ENCODE measurements around the gene LARP4. TPM values are rescaled to one million over a fixed set of nuclear protein-coding genes. Genes with fewer than 3 reads are reported as not detected.

LARP4 gene
- polyA plus RNA-seq, 1 donor from 2014 or later = 17.8 TPM

GRCh38 chr12:50523772-50524171 lies 123.1 kb downstream of the LARP4 start:
- TF ChIP-seq EZH2 (IDR thresholded peaks at IDR 0.05; ENCODE audit: borderline replicate concordance, insufficient read depth, low read length, poor library complexity, severe bottlenecking) = no peak
- TF ChIP-seq, protein P1, sequence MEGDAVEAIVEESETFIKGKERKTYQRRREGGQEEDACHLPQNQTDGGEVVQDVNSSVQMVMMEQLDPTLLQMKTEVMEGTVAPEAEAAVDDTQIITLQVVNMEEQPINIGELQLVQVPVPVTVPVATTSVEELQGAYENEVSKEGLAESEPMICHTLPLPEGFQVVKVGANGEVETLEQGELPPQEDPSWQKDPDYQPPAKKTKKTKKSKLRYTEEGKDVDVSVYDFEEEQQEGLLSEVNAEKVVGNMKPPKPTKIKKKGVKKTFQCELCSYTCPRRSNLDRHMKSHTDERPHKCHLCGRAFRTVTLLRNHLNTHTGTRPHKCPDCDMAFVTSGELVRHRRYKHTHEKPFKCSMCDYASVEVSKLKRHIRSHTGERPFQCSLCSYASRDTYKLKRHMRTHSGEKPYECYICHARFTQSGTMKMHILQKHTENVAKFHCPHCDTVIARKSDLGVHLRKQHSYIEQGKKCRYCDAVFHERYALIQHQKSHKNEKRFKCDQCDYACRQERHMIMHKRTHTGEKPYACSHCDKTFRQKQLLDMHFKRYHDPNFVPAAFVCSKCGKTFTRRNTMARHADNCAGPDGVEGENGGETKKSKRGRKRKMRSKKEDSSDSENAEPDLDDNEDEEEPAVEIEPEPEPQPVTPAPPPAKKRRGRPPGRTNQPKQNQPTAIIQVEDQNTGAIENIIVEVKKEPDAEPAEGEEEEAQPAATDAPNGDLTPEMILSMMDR (IDR thresholded peaks at IDR 0.05; ENCODE audit: poor library complexity, severe bottlenecking) = no peak
- TF ChIP-seq RAD21 (conservative IDR thresholded peaks at IDR 0.05) = no peak
- TF ChIP-seq, protein P2, sequence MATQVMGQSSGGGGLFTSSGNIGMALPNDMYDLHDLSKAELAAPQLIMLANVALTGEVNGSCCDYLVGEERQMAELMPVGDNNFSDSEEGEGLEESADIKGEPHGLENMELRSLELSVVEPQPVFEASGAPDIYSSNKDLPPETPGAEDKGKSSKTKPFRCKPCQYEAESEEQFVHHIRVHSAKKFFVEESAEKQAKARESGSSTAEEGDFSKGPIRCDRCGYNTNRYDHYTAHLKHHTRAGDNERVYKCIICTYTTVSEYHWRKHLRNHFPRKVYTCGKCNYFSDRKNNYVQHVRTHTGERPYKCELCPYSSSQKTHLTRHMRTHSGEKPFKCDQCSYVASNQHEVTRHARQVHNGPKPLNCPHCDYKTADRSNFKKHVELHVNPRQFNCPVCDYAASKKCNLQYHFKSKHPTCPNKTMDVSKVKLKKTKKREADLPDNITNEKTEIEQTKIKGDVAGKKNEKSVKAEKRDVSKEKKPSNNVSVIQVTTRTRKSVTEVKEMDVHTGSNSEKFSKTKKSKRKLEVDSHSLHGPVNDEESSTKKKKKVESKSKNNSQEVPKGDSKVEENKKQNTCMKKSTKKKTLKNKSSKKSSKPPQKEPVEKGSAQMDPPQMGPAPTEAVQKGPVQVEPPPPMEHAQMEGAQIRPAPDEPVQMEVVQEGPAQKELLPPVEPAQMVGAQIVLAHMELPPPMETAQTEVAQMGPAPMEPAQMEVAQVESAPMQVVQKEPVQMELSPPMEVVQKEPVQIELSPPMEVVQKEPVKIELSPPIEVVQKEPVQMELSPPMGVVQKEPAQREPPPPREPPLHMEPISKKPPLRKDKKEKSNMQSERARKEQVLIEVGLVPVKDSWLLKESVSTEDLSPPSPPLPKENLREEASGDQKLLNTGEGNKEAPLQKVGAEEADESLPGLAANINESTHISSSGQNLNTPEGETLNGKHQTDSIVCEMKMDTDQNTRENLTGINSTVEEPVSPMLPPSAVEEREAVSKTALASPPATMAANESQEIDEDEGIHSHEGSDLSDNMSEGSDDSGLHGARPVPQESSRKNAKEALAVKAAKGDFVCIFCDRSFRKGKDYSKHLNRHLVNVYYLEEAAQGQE (IDR thresholded peaks at IDR 0.05; ENCODE audit: borderline replicate concordance) = no peak
- no peak for TF ChIP-seq EP300 (conservative IDR thresholded peaks at IDR 0.05; ENCODE audit: poor library complexity, severe bottlenecking)
- no peak for TF ChIP-seq MXI1 (conservative IDR thresholded peaks at IDR 0.05; ENCODE audit: poor library complexity, severe bottlenecking)
- TF ChIP-seq SMC3 (conservative IDR thresholded peaks at IDR 0.05; ENCODE audit: poor library complexity) = no peak
- no peak for TF ChIP-seq POLR2AphosphoS5 (IDR thresholded peaks at IDR 0.05)
- TF ChIP-seq TAF1 (IDR thresholded peaks at IDR 0.05; ENCODE audit: low read depth) = no peak
- Histone ChIP-seq H3K36me3 (ENCODE audit: insufficient read depth, low read length) (no peaks in the 10 kb centered on the region), H4K20me1 (ENCODE audit: insufficient read depth) (no peaks in the 10 kb centered on the region), H3K9me2 (ENCODE audit: insufficient read depth, low read length) (no peaks in the 10 kb centered on the region), H3K27me3 (ENCODE audit: insufficient read depth, low read depth, low read length) (no peaks in the 10 kb centered on the region), H3K79me2 (replicated peaks; ENCODE audit: insufficient read depth, low read length) (peaks cover 47% of the 10 kb centered on the region), H3K27ac (ENCODE audit: low read length) (no peak overlapping the region), H3F3A (ENCODE audit: insufficient read depth, low read length, poor library complexity, severe bottlenecking) (no peaks in the 10 kb centered on the region), H3K4me3 (ENCODE audit: low read length) (no peak overlapping the region), H3K9ac (ENCODE audit: low read length) (no peak overlapping the region), H2AFZ (ENCODE audit: low read depth, low read length) (no peak overlapping the region), H3K9me3 (ENCODE audit: low read length) (no peaks in the 10 kb centered on the region), H3K4me2 (ENCODE audit: low read length) (no peak overlapping the region)

DNA sequence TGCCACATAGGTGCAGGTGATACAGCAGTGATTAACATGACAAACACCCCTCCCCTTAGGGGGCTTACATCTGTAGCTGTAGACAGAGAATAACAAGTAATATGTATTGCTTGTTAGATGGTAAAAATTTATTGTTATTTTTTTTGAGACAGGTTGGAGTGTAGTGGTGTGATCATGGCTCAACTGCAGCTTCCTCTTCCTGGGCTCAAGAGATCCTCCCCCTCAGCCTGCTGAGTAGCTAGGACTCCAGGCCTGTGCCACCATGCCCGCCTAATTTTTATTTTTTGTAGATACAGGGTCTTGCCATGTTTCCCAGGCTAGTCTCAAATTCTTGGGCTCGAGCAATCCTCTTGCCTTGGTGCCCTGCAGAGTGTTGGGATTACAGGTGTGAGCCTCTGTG lies 123.9 kb downstream of the LARP4 start:
- TF ChIP-seq SMC3 (conservative IDR thresholded peaks at IDR 0.05; ENCODE audit: poor library complexity) = no peak
- no peak for TF ChIP-seq TAF1 (IDR thresholded peaks at IDR 0.05; ENCODE audit: low read depth)
- no peak for TF ChIP-seq RAD21 (conservative IDR thresholded peaks at IDR 0.05)
- TF ChIP-seq EP300 (conservative IDR thresholded peaks at IDR 0.05; ENCODE audit: poor library complexity, severe bottlenecking) = no peak
- no peak for TF ChIP-seq MXI1 (conservative IDR thresholded peaks at IDR 0.05; ENCODE audit: poor library complexity, severe bottlenecking)
- no peak for TF ChIP-seq EZH2 (IDR thresholded peaks at IDR 0.05; ENCODE audit: borderline replicate concordance, insufficient read depth, low read length, poor library complexity, severe bottlenecking)
- TF ChIP-seq, protein P2 (IDR thresholded peaks at IDR 0.05; ENCODE audit: borderline replicate concordance) = no peak
- TF ChIP-seq POLR2AphosphoS5 (IDR thresholded peaks at IDR 0.05) = no peak
- TF ChIP-seq, protein P1 (IDR thresholded peaks at IDR 0.05; ENCODE audit: poor library complexity, severe bottlenecking) = no peak
- Histone ChIP-seq H3K27ac (ENCODE audit: low read length) (no peak overlapping the region), H3K79me2 (replicated peaks; ENCODE audit: insufficient read depth, low read length) (peaks cover 46% of the 10 kb centered on the region)

More for the DNA sequence above, 123.9 kb downstream of the LARP4 start:
- Histone ChIP-seq H2AFZ (ENCODE audit: low read depth, low read length) (no peak overlapping the region), H3K9me3 (ENCODE audit: low read length) (no peaks in the 10 kb centered on the region), H3K36me3 (ENCODE audit: insufficient read depth, low read length) (no peaks in the 10 kb centered on the region), H3K9ac (ENCODE audit: low read length) (no peak overlapping the region), H3K4me3 (ENCODE audit: low read length) (no peak overlapping the region), H3K4me2 (ENCODE audit: low read length) (no peak overlapping the region), H3K9me2 (ENCODE audit: insufficient read depth, low read length) (no peaks in the 10 kb centered on the region), H3F3A (ENCODE audit: insufficient read depth, low read length, poor library complexity, severe bottlenecking) (no peaks in the 10 kb centered on the region), H4K20me1 (ENCODE audit: insufficient read depth) (no peaks in the 10 kb centered on the region), H3K27me3 (ENCODE audit: insufficient read depth, low read depth, low read length) (no peaks in the 10 kb centered on the region)

Measured in neural cell (in vitro differentiated cells).